ENCODE data around the gene ADCY7.
"Not testable (repeated sequence)": the region's sequence is repeated elsewhere in the genome, so short reads cannot be mapped to it uniquely, and the experiment has no call there.

ADCY7 gene

DNA sequence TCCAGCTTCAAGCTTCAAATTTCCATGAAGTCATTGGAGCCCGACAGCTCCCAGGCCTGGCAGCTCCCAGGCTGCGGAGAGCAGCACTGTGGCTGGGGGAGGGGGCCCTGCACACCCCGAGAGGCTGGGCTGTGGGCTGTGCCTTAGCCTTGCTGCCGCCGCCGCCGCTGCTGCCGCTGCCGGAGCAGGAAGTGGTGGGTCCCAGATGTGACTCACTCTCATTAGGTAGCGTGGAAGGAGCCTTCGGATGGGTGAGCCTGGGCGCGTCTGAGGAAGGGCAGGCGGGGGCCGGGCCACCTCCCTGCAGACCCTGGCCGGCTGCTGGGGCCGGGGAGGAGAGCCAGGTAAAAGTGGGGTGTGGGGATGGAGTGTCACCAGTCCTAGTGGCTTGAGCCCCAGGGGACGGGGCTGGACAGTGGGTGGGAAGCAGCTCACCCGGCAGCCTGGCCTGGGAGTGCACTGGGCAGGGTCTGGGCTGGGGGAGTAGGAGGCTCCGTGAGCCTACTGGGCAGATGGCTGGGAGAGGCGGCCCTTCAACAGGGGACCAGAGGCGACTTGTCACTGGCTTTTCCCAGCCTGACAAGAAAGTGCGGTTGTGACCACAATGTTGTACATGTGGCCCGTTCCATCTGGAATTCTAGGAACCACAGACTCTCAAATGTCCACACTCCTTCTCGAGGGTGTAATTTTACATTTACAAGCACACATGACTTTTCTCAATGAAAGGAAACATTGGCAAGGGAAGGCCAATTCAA, at the start of gene ADCY7:
Gene ADCY7 (plus strand): TSS at position 215 of the 755 bp plus-strand sequence. CDS start 21,629 bp downstream, outside the sequence.
- peak; percentile 61 to 70 for DNase-seq (ENCODE audit: low read depth in 2 of 2)

- DNase-seq (ENCODE audit: low read depth in 2 of 2), result no peak
Observed at GRCh38 chr16:50219402-50219975, 46.9 kb upstream of the ADCY7 start.

- DNase-seq (ENCODE audit: low read depth in 2 of 2), result no peak
Observed at GRCh38 chr16:50224286-50224685, 42.1 kb upstream of the ADCY7 start.

DNA sequence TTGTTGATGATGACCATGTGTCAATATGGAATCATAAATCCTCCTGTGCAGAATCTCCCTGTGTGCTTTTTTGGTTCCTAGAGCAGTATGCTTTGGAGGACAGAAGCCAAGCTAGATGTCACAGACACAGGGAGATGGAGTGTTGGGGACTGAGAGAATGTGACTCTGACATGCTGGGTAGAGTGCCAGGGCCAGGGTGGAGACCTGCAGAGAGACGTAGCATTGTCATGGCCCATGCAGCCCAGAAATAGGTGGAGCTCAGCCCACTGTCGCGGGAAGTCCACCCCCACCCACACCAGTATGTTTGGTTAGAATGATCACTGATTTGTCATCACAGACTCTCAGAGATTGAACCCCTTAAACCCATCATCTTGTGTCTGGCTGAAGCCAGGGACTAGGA, 39.2 kb upstream of the ADCY7 start:
- no peak for DNase-seq (ENCODE audit: low read depth in 2 of 2)

DNA sequence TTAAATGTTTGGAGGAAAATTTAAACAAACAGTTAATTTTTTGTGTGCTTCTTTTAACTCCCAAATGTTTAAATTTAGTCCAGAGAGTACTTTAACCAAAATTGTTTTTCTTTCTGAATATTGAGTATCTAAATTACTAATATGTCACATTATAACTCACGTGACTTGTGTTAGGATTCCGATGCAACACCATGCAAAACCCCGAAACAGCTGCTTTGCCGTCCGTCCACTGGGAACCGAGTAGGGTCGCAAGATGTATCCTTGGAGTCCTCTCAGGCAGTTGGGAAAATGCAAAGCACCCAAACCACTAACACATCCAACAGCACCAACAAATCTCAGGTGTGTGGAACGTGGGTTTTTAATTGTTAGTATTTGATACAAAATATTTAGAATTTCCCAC, 38.7 kb upstream of the ADCY7 start:
- DNase-seq (ENCODE audit: low read depth in 2 of 2), result no peak

- no peak for DNase-seq (ENCODE audit: low read depth in 2 of 2)
Observed at GRCh38 chr16:50228364-50228868, 37.9 kb upstream of the ADCY7 start.

- no peak for DNase-seq (ENCODE audit: low read depth in 2 of 2)
Observed at GRCh38 chr16:50229149-50229726, 37.1 kb upstream of the ADCY7 start.

DNA sequence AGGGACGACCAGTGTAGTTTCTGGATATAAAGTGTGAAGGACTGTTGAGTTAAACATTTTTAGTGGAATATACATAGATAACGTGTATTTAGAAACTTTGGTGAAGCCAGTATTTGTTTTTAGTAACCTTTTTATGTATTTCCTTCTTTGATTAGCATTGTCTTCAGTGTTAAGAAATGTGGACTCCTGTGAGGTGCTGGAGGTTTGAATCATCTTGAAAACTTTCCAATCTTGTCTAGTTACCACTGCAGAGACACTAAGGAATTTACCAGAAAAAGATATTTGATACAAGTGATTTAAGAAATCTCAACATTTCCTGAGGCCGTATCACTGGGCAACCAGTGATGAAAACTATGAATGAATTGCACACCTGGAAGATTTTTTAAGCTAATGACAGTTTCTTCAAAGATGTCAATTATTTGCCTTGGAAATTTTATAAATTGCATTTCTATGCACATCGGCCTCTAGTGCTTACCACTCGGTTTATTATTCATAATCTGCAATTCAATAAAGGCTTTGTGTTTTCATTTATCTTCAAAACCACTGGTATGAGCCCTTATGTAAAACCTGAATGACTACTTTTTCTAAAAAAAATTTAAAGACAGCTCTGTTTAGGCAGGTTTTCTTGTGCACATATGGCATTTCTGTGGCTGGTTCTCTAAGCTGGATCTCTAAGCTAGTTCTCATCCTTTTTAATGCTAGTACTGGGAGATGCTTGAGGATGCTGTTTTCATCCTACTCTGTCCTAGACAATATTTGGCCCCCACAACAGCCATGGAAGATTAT, 31.4 kb upstream of the ADCY7 start:
- no peak for DNase-seq (ENCODE audit: low read depth in 2 of 2)

- DNase-seq (ENCODE audit: low read depth in 2 of 2), result no peak
Observed at GRCh38 chr16:50235581-50235980, 30.8 kb upstream of the ADCY7 start.

DNA sequence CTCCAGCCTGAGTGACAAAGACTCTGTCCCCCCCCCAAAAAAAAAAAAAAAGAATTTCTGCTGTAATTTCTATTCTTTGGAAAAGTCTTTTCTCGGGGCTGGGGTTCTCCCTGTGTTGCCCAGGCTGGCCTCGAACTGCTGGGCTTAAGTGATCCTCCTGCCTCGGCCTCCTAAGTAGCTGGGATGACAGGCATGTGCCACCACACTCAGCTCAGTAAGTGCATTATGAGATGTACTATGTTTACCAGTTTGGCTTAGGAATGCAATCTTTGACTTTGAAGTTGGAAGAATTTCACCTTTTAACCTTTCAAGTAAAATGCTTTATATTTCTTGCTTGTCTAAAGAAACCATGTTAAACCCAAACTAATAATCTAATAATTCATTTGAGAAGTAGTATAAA, 28.0 kb upstream of the ADCY7 start:
- DNase-seq (ENCODE audit: low read depth in 2 of 2), result no peak

GRCh38 chr16:50238868-50239301, 27.5 kb upstream of the ADCY7 start:
- DNase-seq (ENCODE audit: low read depth in 2 of 2), result no peak

DNA sequence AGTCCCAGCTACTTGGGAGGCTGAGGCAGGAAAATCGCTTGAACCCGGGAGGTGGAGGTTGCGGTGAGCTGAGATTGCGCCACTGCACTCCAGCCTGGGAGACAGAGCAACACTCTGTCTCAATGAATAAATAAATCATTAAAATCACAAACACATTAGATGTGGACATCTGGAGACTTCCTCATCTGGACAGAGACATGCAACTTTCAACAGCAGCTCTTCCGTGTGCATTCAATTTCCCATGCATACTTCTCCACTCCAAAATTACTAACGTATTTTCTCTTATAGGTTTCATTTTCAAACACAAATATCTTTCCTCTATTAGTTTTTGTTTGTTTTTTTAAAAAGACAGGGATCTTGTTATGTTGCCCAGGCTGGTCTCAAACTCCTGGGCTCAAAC, 23.3 kb upstream of the ADCY7 start:
- DNase-seq (ENCODE audit: low read depth in 2 of 2), result not testable (repeated sequence)

- no peak for DNase-seq (ENCODE audit: low read depth in 2 of 2)
Observed at GRCh38 chr16:50244140-50244503, 22.2 kb upstream of the ADCY7 start.

DNA sequence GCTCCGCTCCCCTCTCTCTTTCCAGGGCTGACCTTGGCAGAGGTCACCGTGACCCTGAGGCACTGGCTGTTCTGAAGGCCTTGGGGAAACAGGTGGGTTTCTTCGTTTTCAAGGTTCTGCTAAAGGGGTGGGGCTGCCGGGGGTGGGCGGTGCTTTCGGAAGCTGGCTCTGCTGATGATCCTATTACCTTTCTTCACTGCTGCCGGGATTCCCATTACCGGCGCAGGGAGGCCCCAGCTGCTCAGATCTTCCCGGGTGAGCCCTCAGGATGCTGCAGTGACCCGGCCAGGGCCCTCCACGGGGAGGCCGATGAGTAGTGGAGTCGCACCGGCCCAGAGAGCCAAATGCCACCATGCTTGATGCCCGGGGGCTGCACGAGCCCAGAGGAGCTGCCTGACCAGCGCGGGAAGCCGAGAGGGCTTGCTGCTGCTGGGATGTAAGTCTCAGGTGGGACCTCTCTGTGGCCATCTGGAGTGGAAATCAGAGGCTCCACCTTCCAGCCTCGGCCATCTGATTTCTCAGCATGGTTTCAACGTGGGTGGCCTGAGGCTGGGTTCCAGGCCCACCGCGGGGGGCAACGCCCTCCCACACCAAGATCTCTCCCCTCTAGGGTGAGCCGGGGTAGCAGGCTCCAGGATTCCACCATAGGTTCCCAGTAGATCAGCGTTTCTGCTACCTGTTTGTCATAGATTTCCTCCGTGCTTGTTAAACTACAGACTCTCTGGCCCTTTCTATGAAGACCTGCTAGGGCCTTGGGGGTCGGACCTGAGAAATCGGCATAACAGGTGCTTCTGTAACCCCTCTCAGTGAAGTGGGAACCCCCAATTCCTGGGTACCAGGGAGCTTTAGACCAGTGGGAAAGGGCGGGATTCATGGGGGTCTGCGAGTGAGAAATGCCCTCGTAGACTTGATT, 21.6 kb upstream of the ADCY7 start:
- no peak for DNase-seq (ENCODE audit: low read depth in 2 of 2)

DNA sequence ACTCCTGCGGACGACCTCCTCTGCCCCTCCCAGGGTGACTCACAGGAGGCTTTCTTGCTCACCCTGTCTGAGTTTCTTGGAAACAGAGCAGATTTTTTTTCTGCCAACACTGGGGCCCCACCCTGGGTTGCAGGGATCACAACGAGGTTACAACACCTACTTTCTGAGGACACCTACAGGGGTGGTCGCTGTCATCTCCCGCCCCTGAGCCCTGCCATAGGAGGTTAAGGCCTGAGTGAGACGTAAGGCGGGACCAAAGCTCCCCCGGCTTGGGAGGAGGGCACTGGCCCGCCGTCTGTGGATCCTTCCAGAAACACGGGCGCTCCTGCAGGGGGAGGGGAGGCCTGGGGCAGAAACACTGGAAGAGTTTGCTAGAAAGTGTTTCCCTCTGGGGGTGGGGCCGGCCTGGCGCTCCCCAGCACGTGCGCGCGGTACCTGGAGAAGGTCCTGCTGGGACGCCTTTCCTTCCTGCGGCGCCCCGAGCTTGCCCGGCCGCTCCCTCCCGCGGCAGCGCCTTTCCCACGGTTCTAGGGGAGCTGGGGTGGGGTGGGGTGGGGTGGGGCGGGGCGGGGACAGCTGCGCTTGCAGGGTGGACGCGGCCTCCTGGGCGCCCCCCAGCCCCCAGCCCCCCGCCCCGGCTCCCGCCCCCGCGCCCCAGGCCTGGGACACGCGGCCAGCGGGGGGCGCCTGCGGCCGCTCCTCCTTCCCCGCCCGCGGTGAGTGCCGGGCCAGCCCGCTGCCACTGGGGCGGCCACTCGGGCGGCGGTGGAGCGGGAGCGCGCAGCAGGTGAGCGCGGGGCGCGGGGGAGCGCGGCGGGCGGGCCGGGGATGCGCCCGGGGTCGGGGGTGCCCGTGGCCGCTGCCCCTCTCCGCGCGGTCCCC, 20.7 kb upstream of the ADCY7 start:
- DNase-seq (ENCODE audit: low read depth in 2 of 2), result peak in 1 of 2 donors; percentile 38

- no peak for DNase-seq (ENCODE audit: low read depth in 2 of 2)
Observed at GRCh38 chr16:50246299-50247122, 19.8 kb upstream of the ADCY7 start.

DNA sequence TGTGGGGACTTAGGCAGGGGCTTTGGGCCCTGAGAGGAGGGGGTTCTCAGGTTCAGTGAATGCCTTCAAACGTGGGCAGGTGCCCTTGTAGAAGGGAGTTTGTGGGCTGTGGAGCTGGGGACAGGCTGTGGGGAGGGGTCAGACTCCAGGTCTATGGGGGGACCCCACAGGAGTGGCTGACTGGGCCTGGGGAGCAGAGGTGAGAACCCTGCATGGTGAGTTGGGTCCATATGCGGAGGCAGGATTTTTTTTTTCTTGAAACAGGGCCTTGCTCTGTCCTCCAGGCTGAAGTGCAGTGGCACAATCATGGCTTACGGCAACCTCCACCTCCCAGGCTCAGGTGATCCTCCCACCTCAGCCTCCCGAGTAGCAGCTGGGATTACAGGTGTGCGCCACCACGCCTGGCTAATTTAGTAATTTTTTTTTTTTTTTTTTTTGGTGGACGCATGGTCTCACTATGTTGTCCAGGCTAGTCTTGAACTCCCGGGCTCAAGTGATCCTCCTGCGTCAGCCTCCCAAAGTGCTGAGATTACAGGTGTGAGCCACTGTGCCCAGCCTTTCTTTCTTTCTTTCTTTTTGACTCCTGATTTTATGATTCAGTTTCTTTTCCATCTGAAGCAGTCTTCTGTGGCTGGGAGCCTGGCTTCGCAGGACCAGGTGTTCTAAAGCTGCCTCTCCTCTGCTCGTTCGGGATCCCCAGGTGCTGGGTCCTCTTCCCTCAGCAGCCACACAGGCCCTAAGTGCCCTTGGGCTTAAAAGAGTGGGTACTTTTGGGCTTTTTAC, 19.0 kb upstream of the ADCY7 start:
- no peak for DNase-seq (ENCODE audit: low read depth in 2 of 2)

DNA sequence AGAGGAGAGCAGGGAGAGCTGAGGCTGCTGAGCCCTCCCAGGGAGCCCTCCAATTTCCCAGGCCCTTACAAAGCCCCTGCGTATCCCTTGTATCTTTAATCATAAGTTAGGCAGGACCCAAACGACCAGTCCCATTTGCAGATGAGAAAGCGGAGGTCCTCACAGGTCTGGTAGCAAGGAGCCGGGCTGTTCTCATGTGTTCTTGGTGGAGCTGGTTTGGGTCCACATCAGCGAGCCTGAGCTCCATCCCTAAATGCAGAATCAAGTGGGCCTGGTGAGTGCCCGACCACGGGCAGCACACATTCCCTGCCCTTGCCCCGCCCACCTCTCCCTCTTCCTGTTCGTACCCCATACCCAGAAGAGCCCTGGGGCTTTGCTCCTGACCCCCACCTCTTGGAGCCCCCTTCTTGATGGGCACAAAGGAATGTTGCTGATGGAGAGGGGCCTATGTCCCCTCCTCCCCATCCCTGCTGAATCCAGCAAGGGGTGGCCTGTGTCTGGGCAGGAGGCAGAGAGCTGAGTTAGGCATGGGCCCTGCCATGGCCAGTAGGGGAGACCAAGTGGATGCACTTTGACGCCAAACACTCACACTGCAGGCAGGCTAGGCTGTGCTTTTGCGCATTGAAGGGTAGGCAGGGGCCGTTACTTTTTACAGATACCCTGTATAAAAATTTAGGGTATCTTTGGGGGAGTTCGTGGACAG, 18.3 kb upstream of the ADCY7 start:
- no peak for DNase-seq (ENCODE audit: low read depth in 2 of 2)

Measured in stimulated activated CD4-positive, alpha-beta T cell treated with anti-CD3 and anti-CD28 coated beads, Interleukin-1b, Interleukin-23, amount 100 ng/mL, for 1 hour (primary cell).